C4-2B (cell line): Measurements from ENCODE around the gene GALNT1.

Experiments used
- CTCF ChIP-seq: fragments of 450-650 bp; conservative IDR thresholded peaks from 2 replicates; pipeline ENCODE4 v1.5.1; 2017; ENCODE audit warnings: mild to moderate bottlenecking
- ZFX ChIP-seq: fragments of 450-650 bp; IDR thresholded peaks from 2 replicates; pipeline ENCODE4 v1.6.1; 2017

DNA sequence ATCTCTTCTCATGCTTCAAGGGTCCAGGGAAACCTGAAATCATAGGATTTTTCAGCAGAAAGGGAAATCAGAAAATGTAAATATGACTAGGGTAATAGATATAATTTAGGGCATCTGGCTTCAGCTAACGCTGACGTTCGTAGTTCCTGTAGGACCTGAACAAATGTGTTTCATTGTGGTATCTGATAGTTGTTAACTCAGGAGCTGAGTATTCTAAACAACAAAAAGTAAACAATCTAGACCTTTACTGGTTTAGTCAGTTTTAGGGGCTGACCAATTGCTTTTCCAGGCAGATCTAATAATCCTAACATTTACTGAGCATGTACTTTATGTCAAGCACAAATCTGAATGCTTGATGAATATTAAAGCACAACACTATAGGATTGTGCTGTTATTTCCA lies 114.8 kb downstream of the GALNT1 start:
- TF ChIP-seq CTCF (no peak), ZFX (no peak)
